SK-N-SH (cell line): Measurements from ENCODE around the gene NIT2.

Experiments used
- CTCF ChIP-seq: fragments of 200-600 bp; sonication (generic); IDR thresholded peaks from 2 replicates; pipeline ENCODE4 v1.6.1; 2017; ENCODE audit warnings: antibody characterized with exemption, mild to moderate bottlenecking, moderate library complexity
- TCF12 ChIP-seq: IDR thresholded peaks from 2 replicates; pipeline ENCODE4 v1.4.0; 2012

- TF ChIP-seq CTCF (no peak), TCF12 (no peak)
Observed at GRCh38 chr3:100389025-100389424, 54.5 kb downstream of the NIT2 start.
